NCI-H446 treated with DMSO at 0.1 percent for 48 hours (cell line): Measurements from ENCODE around the gene GUCA2A.

Experiments used
- DNase-seq: peaks from one replicate; lab custom pipeline; 2025; lab: John Stamatoyannopoulos, UW

The GUCA2A gene

GRCh38 chr1:42153624-42154023 lies 10.9 kb downstream of the GUCA2A start:
- DNase-seq = no peak

GRCh38 chr1:42152907-42153600 lies 11.5 kb downstream of the GUCA2A start, which contains the start of gene GUCA2B:
Gene GUCA2B (plus strand): TSS chr1:42153410. CDS start chr1:42153451, 41 bp downstream.
- no peak for DNase-seq

GRCh38 chr1:42152119-42152518 lies 12.4 kb downstream of the GUCA2A start:
- no peak for DNase-seq

GRCh38 chr1:42150651-42151050 lies 13.9 kb downstream of the GUCA2A start:
- no peak for DNase-seq

GRCh38 chr1:42148166-42148565 lies 16.4 kb downstream of the GUCA2A start:
- no peak for DNase-seq

GRCh38 chr1:42146626-42147320 lies 17.8 kb downstream of the GUCA2A start:
- DNase-seq = peak; percentile 12

GRCh38 chr1:42145764-42146625 lies 18.6 kb downstream of the GUCA2A start:
- no peak for DNase-seq

- DNase-seq = no peak
These were observed 19.2 kb downstream of the GUCA2A start for GRCh38 chr1:42145389-42145716.

GRCh38 chr1:42144711-42145388 lies 19.7 kb downstream of the GUCA2A start:
- DNase-seq = no peak

- no peak for DNase-seq
These were observed 20.4 kb downstream of the GUCA2A start for GRCh38 chr1:42143896-42144710.

- no peak for DNase-seq
These were observed 21.5 kb downstream of the GUCA2A start for GRCh38 chr1:42142894-42143675.

- no peak for DNase-seq
These were observed 22.6 kb downstream of the GUCA2A start for GRCh38 chr1:42141978-42142377.

GRCh38 chr1:42140191-42140590 lies 24.4 kb downstream of the GUCA2A start:
- no peak for DNase-seq

- DNase-seq = no peak
These were observed 25.1 kb downstream of the GUCA2A start for GRCh38 chr1:42139444-42139843.

GRCh38 chr1:42138586-42138985 lies 26.0 kb downstream of the GUCA2A start:
- no peak for DNase-seq

- no peak for DNase-seq
These were observed 26.8 kb downstream of the GUCA2A start for GRCh38 chr1:42137766-42138165.

- DNase-seq = no peak
These were observed 28.1 kb downstream of the GUCA2A start for GRCh38 chr1:42136466-42136865.

GRCh38 chr1:42135426-42135825 lies 29.1 kb downstream of the GUCA2A start:
- no peak for DNase-seq

- no peak for DNase-seq
These were observed 30.6 kb downstream of the GUCA2A start for GRCh38 chr1:42133809-42134526.

- no peak for DNase-seq
These were observed 31.2 kb downstream of the GUCA2A start for GRCh38 chr1:42133390-42133789.
